Measurements from ENCODE around the gene CDKAL1. TPM values are rescaled to one million over a fixed set of nuclear protein-coding genes. Genes with fewer than 3 reads are reported as not detected.

CDKAL1 gene
- total RNA-seq, 1 experiment from 2014 or later: 16.1 TPM

DNA sequence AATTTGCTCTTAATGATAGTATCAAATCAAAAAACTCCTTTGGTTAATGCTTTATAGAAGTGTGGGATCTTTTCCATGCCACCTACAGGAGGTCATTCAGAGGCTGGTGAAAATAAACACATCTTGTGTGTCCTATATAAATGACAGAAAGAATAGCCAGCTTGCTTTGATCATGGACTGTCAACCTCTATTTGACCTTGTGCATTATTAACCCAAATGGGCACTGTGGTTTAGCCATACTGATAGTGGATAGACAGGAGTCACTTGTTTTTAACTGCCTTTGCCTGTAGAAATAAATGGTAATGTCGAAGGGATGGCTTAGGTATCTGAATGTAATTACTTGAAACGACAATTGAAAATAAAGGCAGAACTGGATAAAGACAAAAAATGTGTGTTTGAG is 123.8 kb downstream of the CDKAL1 start:
- TF ChIP-seq, protein P1, sequence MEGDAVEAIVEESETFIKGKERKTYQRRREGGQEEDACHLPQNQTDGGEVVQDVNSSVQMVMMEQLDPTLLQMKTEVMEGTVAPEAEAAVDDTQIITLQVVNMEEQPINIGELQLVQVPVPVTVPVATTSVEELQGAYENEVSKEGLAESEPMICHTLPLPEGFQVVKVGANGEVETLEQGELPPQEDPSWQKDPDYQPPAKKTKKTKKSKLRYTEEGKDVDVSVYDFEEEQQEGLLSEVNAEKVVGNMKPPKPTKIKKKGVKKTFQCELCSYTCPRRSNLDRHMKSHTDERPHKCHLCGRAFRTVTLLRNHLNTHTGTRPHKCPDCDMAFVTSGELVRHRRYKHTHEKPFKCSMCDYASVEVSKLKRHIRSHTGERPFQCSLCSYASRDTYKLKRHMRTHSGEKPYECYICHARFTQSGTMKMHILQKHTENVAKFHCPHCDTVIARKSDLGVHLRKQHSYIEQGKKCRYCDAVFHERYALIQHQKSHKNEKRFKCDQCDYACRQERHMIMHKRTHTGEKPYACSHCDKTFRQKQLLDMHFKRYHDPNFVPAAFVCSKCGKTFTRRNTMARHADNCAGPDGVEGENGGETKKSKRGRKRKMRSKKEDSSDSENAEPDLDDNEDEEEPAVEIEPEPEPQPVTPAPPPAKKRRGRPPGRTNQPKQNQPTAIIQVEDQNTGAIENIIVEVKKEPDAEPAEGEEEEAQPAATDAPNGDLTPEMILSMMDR (conservative IDR thresholded peaks at IDR 0.05): no peak
- TF ChIP-seq EZH2 (IDR thresholded peaks at IDR 0.05; ENCODE audit: low read depth): no peak
- H2AFZ ChIP-seq: no peak overlapping the region
- no peak overlapping the region for H3K4me2 ChIP-seq
- POLR2A ChIA-PET (ENCODE audit: unreplicated experiment): no interaction called here
- CTCF ChIA-PET: no interaction called here
- H3F3A ChIP-seq (ENCODE audit: insufficient read depth, low read depth): no peaks in the 10 kb centered on the region
- intact Hi-C loops (cut with micrococcal nuclease; ENCODE audit: unreplicated experiment): no loop called here
- H3K4me1 ChIP-seq (replicated peaks; ENCODE audit: insufficient read depth): peaks cover 15% of the 10 kb centered on the region
- no peaks in the 10 kb centered on the region for H3K27me3 ChIP-seq (ENCODE audit: insufficient read depth, low read depth)
- H3K27ac ChIP-seq: no peak overlapping the region
- H3K9me3 ChIP-seq (ENCODE audit: insufficient read depth, low read depth): no peaks in the 10 kb centered on the region
- no peak for DNase-seq
- no peaks in the 10 kb centered on the region for H4K20me1 ChIP-seq (ENCODE audit: insufficient read depth)
- H3K36me3 ChIP-seq (ENCODE audit: low read depth): no peaks in the 10 kb centered on the region
- no TSS peak for BruUV-seq (replicated peaks)
- H3K4me3 ChIP-seq: no peak overlapping the region
- no peaks in the 10 kb centered on the region; the same call in 1 of the 2 replicates for H3K9me2 ChIP-seq (ENCODE audit: insufficient read depth)
- H3K79me2 ChIP-seq (ENCODE audit: low read depth): peaks cover 5% of the 10 kb centered on the region; the same call in 1 of the 2 replicates

DNA sequence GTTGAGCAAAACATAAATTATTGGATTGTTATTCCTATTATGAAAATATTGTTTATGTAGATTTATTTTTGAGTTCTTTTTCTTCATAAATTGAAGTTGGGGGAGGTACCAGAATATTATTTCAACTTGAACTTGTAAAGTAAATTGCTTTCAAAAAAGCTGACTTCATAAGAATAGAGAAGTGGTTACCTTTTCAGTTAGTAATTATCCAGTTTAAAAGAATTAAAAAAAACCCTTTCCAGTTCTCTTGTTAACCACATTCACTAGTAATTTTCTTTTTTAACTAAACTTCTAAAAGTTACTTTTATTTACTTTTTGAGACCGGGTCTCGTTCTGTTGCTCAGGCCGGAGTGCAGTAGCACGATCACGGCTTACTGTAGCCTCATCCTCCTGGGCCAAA is 124.3 kb downstream of the CDKAL1 start:
- Histone ChIP-seq H3K4me1 (replicated peaks; ENCODE audit: insufficient read depth) (peaks cover 14% of the 10 kb centered on the region), H4K20me1 (ENCODE audit: insufficient read depth) (no peaks in the 10 kb centered on the region), H3K9me2 (ENCODE audit: insufficient read depth) (no peaks in the 10 kb centered on the region; the same call in 1 of the 2 replicates), H2AFZ (no peak overlapping the region), H3K27me3 (ENCODE audit: insufficient read depth, low read depth) (no peaks in the 10 kb centered on the region), H3K79me2 (ENCODE audit: low read depth) (peaks cover 5% of the 10 kb centered on the region; the same call in 1 of the 2 replicates), H3K4me2 (no peak overlapping the region), H3K27ac (no peak overlapping the region), H3F3A (ENCODE audit: insufficient read depth, low read depth) (no peaks in the 10 kb centered on the region), H3K4me3 (no peak overlapping the region), H3K36me3 (ENCODE audit: low read depth) (no peaks in the 10 kb centered on the region), H3K9me3 (ENCODE audit: insufficient read depth, low read depth) (no peaks in the 10 kb centered on the region)
- no peak for DNase-seq
- intact Hi-C loops (cut with micrococcal nuclease; ENCODE audit: unreplicated experiment): no loop called here
- BruUV-seq (replicated peaks): no TSS peak
- ChIA-PET CTCF (no interaction called here), POLR2A (ENCODE audit: unreplicated experiment) (no interaction called here)
- TF ChIP-seq, protein P1 (conservative IDR thresholded peaks at IDR 0.05): no peak
- TF ChIP-seq EZH2 (IDR thresholded peaks at IDR 0.05; ENCODE audit: low read depth): no peak

DNA sequence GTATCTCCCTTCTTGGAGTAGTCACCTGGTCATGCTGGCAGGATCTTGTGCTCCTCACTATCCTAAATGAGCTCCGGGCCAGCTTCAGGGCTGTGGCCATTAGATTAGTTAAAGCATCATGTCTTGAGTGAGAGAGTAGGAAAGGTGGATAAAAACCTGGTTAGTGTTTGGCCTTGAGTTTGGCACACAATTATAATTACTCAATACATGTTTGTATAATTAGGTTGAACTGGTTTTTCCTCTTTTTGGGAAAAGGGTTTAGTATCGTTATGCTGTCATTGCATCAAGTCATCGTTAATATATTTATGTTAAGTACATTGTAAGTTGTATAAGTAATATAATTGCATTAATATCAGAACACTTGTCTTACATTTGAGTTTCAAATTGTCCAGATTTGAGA is 126.3 kb downstream of the CDKAL1 start:
- no peak overlapping the region for H3K27ac ChIP-seq
- peak in 1 of 2 experiments; percentile 38 for DNase-seq

More for the DNA sequence above, 126.3 kb downstream of the CDKAL1 start:
- H3K9me2 ChIP-seq (ENCODE audit: insufficient read depth): no peaks in the 10 kb centered on the region; the same call in 1 of the 2 replicates
- no peak overlapping the region for H3K4me3 ChIP-seq
- no peaks in the 10 kb centered on the region for H4K20me1 ChIP-seq (ENCODE audit: insufficient read depth)
- CTCF ChIA-PET: no interaction called here
- H3K79me2 ChIP-seq (ENCODE audit: low read depth): peaks cover 5% of the 10 kb centered on the region; the same call in 1 of the 2 replicates
- no peaks in the 10 kb centered on the region for H3K36me3 ChIP-seq (ENCODE audit: low read depth)
- POLR2A ChIA-PET (ENCODE audit: unreplicated experiment): no interaction called here
- H3F3A ChIP-seq (ENCODE audit: insufficient read depth, low read depth): no peaks in the 10 kb centered on the region
- TF ChIP-seq, protein P1 (conservative IDR thresholded peaks at IDR 0.05): no peak
- TF ChIP-seq EZH2 (IDR thresholded peaks at IDR 0.05; ENCODE audit: low read depth): no peak
- H3K9me3 ChIP-seq (ENCODE audit: insufficient read depth, low read depth): no peaks in the 10 kb centered on the region
- no peak overlapping the region for H2AFZ ChIP-seq
- intact Hi-C loops (cut with micrococcal nuclease; ENCODE audit: unreplicated experiment): no loop called here
- no TSS peak for BruUV-seq (replicated peaks)
- peaks cover 14% of the 10 kb centered on the region for H3K4me1 ChIP-seq (replicated peaks; ENCODE audit: insufficient read depth)
- no peaks in the 10 kb centered on the region for H3K27me3 ChIP-seq (ENCODE audit: insufficient read depth, low read depth)
- H3K4me2 ChIP-seq: peak overlapping the region; percentile 21
